Measurements from ENCODE around the gene SUCO. TPM values are rescaled to one million over a fixed set of nuclear protein-coding genes. Genes with fewer than 3 reads are reported as not detected.

The SUCO gene
- total and polyA plus RNA-seq, 3 donors from 2014 or later, result 47.8 to 139 (median 126) TPM

DNA sequence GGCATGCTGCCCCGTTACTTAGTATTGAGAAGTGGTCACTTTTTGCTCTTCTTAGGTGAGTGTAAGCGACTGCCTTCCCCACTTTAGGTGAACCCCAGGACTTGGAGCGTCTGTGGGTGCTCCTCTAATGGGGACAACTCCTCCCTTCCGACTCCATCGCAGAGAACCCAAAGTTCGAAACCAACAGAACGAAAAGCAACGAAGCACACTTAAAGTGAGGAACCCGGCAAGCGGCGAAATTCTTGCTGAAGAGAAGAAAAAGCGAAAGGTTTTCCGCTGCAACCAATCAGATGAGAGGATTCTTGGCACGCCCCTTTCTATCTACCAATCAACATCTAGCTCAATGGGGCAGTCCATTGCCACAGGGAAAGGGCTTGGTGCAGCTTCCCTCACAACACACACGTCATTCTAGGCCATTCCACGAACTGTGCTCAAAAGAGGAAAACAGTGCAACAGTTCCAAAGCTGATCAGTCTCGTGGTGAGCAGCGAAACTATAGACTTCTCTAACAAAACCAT is 709 bp upstream of the SUCO start:
- Histone ChIP-seq H3K4me3 (peak overlapping the region; percentile 83 to 85), H3K27ac (peak overlapping the region; percentile 98), H3K27me3 (no peaks in the 10 kb centered on the region), H3K36me3 (ENCODE audit: low read depth, missing control alignments) (no peaks in the 10 kb centered on the region), H3K4me1 (peaks cover 7% of the 10 kb centered on the region), H3K9me3 (no peaks in the 10 kb centered on the region)
- TF ChIP-seq, protein P1, sequence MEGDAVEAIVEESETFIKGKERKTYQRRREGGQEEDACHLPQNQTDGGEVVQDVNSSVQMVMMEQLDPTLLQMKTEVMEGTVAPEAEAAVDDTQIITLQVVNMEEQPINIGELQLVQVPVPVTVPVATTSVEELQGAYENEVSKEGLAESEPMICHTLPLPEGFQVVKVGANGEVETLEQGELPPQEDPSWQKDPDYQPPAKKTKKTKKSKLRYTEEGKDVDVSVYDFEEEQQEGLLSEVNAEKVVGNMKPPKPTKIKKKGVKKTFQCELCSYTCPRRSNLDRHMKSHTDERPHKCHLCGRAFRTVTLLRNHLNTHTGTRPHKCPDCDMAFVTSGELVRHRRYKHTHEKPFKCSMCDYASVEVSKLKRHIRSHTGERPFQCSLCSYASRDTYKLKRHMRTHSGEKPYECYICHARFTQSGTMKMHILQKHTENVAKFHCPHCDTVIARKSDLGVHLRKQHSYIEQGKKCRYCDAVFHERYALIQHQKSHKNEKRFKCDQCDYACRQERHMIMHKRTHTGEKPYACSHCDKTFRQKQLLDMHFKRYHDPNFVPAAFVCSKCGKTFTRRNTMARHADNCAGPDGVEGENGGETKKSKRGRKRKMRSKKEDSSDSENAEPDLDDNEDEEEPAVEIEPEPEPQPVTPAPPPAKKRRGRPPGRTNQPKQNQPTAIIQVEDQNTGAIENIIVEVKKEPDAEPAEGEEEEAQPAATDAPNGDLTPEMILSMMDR (IDR thresholded peaks at IDR 0.05), result peak in 1 of 3 experiments; percentile 8
- peak; percentile 82 for TF ChIP-seq POLR2A (IDR thresholded peaks at IDR 0.05)
- intact Hi-C loops (cut with DNase I; ENCODE audit: low total_unique reads), result no loop called here
- 0 to 1% methylated on average over 18 of the region's 18 CpGs for WGBS, 2 donors
- peak; percentile 97 for DNase-seq

DNA sequence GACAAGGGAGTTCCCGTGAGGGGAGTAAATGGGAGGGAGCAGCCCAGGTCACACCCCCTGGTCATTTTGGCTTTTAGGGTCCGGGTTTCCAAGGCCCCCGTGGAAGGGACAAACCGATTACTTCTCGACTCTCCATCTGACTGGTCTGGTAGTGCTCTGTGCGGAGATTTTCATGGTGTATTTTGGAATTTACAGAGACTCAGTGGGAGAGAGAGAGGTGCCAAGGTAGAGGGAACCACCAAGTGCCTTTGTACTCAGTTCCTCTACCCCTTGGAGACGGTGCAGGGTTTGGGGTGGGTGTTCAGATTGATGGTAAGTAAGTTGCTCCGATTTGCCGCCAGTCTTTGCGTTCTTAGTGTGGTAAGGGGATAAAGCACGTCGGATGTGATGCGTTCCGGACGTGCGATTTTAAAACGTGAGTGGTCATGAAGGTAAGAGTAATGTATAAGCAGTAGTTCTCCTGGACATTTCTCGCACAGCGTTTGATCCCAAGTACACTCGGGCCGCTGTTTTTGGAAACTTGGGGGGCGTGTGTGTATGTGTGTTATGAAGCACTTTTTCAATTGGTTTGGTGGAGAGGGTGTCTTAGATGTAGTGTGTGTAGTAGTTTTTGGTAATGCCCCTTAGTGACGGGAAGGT is 682 bp downstream of the SUCO start:
- 1% methylated on average over 19 to 23 of the region's 23 CpGs for WGBS, 2 donors
- no peaks in the 10 kb centered on the region for H3K9me3 ChIP-seq

DNA sequence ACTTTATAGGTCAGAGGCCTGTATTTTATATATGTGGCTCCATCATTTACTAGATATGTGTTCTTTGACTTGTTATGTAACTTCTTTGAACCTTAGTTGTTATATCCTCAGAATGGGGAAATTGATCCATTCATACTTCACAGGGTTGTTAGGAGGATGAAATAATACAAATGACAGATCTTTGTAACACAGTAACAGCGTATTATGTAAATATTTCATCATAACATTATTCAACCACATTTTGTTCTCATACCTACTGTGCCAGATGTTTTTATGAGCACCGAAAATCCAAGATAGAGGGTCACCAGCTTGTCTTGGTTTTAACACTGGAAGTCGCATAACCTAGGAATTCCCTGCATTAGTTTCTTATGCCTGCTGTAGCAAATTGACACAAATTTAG is 3.3 kb downstream of the SUCO start:
- WGBS, 2 donors, result 68 to 92% methylated on average over 3 of the region's 3 CpGs
- H3K9me3 ChIP-seq, result no peaks in the 10 kb centered on the region

More for the DNA sequence above, 682 bp downstream of the SUCO start:
- peak; percentile 52 for DNase-seq
- intact Hi-C loops (cut with DNase I; ENCODE audit: low total_unique reads), result no loop called here
- Histone ChIP-seq H3K27ac (peak overlapping the region; percentile 98), H3K4me1 (peaks cover 10% of the 10 kb centered on the region), H3K36me3 (ENCODE audit: low read depth, missing control alignments) (no peaks in the 10 kb centered on the region), H3K27me3 (no peaks in the 10 kb centered on the region), H3K4me3 (peak overlapping the region; percentile 83 to 85)
- no peak for TF ChIP-seq POLR2A (IDR thresholded peaks at IDR 0.05)
- TF ChIP-seq, protein P1 (IDR thresholded peaks at IDR 0.05), result no peak

DNA sequence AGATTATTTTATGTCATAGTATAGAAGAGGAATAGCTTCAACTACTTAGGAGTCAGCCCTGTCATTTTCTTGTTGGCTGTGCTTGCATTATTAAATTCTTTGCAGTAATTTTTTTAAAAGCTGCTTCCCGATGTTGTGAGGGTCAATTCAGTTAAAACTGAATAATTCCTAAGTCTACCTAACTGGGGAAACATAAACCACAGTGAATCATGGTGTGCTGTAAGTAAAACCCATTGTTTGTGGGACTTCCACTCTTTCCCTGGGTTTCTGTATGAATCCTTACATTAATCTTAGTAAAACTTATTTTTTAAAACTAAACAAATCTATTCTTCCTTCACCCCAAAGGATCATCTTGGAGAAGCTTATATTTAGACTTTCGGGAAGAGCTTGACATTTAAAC is 4.4 kb downstream of the SUCO start:
- no peak for TF ChIP-seq POLR2A (IDR thresholded peaks at IDR 0.05)
- TF ChIP-seq, protein P1 (IDR thresholded peaks at IDR 0.05), result no peak
- WGBS, 2 donors, result 76 to 81% methylated on average over 2 of the region's 2 CpGs
- no peak overlapping the region for H3K4me3 ChIP-seq
- intact Hi-C loops (cut with DNase I; ENCODE audit: low total_unique reads), result no loop called here
- no peaks in the 10 kb centered on the region for H3K36me3 ChIP-seq (ENCODE audit: low read depth, missing control alignments)
- DNase-seq, result no peak
- H3K4me1 ChIP-seq, result peaks cover 10% of the 10 kb centered on the region
- no peaks in the 10 kb centered on the region for H3K9me3 ChIP-seq
- no peak overlapping the region for H3K27ac ChIP-seq
- no peaks in the 10 kb centered on the region for H3K27me3 ChIP-seq

More for the DNA sequence above, 3.3 kb downstream of the SUCO start:
- TF ChIP-seq, protein P1 (IDR thresholded peaks at IDR 0.05), result no peak
- TF ChIP-seq POLR2A (IDR thresholded peaks at IDR 0.05), result no peak
- Histone ChIP-seq H3K4me1 (peaks cover 13% of the 10 kb centered on the region), H3K27me3 (no peaks in the 10 kb centered on the region), H3K36me3 (ENCODE audit: low read depth, missing control alignments) (no peaks in the 10 kb centered on the region), H3K4me3 (no peak overlapping the region), H3K27ac (no peak overlapping the region)
- DNase-seq, result no peak
- intact Hi-C loops (cut with DNase I; ENCODE audit: low total_unique reads), result no loop called here
